Frontal cortex (tissue), 4 donors: ENCODE measurements around the gene SLC15A1. TPM values are rescaled to one million over a fixed set of nuclear protein-coding genes. Genes with fewer than 3 reads are reported as not detected.
"Not testable (repeated sequence)": the region's sequence is repeated elsewhere in the genome, so short reads cannot be mapped to it uniquely, and the experiment has no call there.

ENCODE experiments used
- DNase-seq, 2 donors: peaks; one replicate each; pipeline ENCODE4 v3.0.0; 2012; ENCODE audit warnings: low spot score in 2 of 2
- FAIRE-seq: peaks from 2 replicates; lab custom pipeline; 2012; peaks lifted over from hg19 to GRCh38; lab: Jason Lieb, UNC
- total RNA-seq: library from RNA; depleted of rRNA; stranded (reverse); fragments of >200 nt; gene quantifications from one replicate; pipeline ENCODE4 v1.2.3, GENCODE V29; 2014
- donor health status: control.
- donor health status: control.
- donor health status: control.

SLC15A1 gene
- total RNA-seq, 1 donor from 2014 or later = under 0.01 TPM

DNA sequence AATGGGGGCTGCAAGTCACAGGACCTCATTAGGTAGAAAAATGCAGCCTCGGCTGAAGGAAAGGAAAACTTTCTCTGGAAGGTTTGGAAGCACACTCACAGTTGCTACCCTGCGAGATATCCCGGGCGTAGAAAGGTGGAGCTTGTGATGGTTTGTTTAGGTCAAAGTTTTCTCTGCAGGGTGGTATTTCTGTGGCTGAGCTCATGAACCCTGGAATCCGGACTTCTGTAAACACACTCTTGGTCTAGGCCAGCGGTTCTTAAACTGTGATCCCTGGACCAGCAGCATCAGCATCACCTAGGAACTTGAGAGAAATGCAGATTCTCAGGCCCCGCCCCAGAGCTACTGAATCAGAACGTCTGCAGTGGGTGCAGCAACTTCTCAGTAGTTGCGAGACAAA lies 3.3 kb upstream of the SLC15A1 start:
- FAIRE-seq (no peak), DNase-seq (no peak)

DNA sequence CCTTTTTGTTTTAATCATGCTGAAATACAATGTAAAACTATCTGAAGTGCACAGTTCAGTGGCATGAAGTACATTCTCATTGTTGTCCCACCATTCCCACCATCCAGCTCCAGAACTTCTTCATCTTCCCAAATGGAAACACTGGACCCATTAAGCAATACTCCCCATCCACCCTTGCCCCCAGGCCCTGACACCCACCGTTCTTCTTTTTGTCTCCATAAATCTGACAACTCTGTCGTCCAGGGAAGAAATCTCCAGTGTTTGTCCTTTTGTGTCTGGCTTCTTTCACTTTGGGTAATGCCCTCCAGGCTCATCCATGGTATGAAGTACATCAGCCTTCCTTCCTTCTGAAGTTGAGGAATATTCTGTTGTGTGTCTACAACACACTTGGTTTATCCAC lies 2.6 kb upstream of the SLC15A1 start:
- DNase-seq (no peak), FAIRE-seq (no peak)

DNA sequence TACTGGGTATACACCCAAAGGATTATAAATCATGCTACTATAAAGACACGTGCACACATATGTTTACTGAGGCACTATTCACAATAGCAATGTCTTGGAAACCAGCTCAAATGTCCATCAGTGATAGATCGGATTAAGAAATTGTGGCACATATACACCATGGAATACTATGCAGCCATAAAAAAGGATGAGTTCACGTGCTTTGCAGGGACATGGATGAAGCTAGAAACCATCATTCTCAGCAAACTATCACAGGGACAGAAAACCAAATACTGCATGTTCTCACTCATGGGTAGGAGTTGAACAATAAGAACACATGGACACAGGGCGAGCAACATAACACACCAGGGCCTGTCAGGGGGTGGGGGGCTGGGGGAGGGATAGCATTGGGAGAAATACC lies 2.0 kb upstream of the SLC15A1 start:
- not testable (repeated sequence) for DNase-seq, FAIRE-seq

DNA sequence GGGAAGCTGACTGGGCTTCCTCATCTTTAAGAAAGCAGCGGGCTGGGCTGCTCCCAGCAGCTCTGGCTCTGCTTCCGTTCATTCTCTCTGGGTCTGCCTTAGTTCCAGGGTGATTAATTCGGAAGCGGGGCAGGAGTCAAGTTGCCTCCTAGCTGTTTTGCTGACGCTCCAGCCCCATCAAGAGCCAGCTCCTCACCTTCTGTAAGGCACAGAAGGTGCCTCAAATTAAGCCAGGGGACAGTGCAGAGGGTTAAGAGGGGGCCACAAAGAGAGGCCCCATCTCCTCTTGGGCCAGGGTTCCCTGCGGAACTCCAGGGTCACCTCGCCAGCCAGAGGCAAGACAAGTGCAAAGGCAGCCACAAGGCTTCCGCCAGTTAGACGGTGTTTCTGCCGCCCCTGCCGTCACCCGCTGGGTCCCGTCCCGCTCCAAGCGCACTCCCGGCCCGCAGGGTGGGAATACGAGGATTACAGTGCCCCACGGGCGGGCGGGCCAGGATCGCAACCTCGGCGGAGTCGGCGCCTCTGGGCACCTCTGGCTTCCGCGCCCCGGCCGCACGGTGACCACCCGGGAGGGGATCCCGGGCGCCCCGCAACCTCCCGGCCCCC lies 508 bp downstream of the SLC15A1 start:
- FAIRE-seq (no peak), DNase-seq (no peak)

DNA sequence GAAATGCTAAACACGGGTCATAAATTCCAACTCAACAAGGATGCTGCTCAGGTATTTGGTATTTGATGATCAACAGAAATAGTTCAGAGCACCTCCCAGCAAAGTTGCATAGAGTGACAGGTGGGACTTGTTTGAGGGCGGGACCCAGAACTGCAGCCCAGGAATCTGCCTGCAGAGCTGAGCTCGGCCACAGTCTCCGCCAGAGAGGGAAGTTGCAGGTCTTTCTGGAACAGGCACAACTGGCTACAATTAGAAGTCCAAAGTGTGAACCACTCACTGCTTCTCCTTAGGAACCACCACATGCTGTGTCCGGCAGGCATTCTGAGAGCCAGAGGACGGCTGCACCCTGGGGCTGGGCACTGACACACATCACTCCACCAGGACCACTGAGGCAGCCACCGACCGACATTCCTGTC lies 1.1 kb downstream of the SLC15A1 start:
- FAIRE-seq (no peak), DNase-seq (no peak)

DNA sequence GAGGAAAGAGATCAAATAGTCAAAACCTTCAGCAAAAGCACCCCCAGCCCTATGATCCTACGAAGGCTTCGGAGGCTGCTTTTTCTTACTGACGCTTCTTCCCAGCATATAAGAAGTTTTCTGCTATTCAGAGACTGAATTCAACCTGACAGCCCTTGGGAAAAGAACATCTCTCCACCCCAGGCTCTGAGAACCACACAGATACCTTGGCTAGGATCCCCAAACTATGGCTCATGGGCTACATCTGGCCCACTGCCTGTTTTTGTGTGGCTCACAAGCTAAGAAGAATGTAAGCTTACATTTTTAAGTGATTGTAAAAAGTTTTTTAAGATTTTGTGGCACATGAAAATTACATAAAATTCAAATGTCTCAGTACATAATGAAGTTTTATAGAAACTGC lies 3.0 kb downstream of the SLC15A1 start:
- FAIRE-seq (no peak), DNase-seq (no peak)

DNA sequence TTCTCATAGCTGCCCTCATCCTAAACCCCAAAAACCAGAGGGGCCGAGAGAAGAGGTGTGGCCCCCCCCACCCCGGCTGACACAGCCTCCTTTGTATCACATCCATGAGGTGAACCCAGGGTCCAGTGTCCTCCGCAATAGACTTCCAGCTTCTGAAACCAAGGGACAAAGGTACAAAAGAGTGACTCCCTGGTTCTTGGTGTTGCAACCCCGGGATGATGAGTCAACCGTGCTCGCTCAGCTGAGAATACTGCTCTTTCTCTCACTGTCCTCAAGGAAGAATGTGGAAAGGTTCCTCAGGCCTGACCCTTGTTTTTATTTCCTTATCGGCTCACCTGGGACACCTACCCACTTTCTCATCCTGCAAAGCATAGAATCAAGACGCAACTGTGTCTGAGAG lies 5.5 kb downstream of the SLC15A1 start:
- FAIRE-seq (no peak), DNase-seq (no peak)

DNA sequence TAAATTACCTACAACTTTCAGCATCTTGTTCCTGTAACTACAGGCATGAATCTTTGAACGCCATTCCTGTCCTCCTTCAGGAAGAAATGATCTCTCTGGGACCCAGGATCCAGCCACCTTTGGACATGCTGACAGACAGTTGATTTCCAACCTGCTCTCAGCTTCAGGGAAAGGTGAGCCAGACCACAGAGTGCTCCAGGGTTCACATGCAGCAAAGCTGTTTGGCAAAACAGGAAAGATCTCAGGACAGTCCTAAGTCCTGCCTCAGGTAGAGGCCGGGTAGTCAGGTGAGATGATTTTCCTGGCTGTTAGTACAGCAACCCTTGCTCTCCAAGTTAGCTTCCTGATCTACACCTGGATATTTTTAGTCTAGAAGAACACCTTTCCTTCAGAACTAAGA lies 9.1 kb downstream of the SLC15A1 start:
- DNase-seq (no peak), FAIRE-seq (no peak)

DNA sequence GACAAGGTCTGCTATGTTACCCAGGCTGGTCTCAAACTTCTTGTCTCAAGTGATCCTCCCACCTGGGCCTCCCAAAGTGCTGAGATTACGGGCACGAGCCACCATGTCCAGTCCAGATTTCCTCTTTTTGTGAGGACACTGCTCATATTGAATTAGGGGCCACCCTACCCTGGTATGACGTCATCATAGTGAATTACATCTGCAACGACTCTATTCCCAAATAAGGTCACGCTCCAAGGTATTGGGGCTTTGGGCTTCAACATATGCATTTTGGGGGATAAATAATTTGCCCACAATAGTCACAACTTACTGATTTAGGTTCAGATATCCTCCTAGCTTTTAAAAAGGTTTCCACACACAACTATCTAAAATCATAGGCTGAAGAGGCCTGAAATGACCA lies 9.5 kb downstream of the SLC15A1 start:
- DNase-seq (no peak), FAIRE-seq (no peak)

DNA sequence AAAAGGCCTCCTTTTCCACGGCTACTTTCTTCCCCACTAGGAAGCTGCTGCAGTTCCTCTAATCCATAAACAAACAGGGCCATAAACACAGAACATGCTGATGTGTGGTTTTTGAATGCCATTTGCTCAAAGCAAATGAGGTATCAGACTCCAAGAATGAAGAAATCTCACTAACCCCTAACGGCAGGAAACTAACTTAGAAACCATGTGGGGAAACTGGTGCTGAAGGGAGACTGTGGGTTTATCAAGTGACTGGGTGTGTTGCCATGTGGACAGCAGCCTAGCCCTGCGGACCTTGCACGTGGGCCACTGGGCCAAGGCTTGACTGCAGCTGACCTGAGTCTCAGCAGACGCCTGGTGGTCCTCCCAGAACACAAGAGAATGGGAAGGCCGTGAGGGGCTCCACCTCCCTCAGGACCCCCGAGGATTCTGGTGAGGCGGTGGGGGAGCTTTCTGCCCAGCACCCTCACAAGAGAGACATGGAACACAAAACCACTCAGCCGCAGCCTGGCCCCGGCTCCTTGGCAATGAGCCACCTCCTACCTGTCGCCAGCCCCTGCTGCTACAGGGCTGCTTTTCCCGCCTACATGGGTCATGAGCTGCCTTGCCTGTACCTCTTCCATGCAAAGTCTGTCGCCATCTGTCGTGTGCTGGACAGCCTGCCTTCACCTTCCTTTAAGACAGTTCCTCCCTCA lies 10.6 kb downstream of the SLC15A1 start:
- FAIRE-seq = no peak
- DNase-seq = no peak

DNA sequence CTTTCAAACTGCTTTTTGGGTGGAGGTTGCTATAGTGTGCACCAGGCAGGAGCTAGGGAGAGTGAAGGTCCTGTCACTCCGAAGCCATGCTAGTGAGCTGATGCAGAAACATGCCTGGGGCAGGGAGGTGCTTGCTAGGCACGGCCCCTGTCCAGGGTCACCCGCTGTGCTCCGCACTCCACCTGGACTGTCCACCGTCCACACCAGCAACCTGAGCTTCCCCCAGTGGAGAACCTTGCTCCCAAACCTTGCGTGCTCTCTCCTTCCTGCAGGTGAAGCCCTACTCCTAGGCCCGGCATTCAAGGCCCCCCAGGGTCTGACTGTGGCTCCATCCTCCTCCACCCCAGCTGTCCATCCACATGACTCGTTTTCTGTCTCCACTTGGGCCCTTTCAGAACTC lies 12.3 kb downstream of the SLC15A1 start:
- FAIRE-seq = no peak
- DNase-seq = no peak

DNA sequence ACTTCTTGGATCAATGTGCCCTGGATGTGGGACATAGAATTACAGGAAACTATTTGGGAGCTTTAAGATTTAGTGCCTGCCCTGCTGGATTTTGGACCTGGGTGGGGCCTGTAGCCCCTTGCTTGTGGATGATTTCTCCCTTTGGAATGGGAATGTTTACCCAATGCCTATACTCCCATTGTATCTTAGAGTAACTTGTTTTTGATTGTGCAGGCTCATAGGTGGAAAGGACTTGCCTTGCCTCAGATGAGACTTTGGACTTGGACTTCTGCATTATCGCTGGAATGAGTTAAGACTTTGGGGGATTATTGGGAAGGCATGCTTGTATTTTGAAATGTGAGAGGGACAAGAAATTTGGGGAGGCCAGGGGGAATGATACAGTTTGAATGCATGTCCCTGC lies 13.5 kb downstream of the SLC15A1 start:
- FAIRE-seq = no peak
- no peak for DNase-seq

DNA sequence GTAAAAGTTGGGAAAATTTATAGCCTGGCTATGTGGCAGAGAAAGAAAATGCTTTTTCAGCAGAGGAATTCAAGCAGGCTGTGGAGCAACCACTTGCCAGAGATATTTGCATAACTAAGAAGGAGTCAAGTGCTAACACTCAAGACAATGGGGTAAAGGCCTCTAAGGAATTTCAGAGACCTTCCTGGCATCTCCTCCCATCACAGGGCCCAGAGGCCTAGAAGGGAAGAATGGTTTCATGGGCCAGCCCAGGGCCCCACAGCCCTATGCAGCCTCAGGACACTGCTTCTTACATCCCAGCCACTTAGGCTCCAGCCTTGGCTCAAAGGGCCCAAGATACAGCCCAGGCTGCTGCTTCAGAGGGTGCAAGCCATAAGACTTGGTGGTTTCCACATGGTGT lies 14.3 kb downstream of the SLC15A1 start:
- FAIRE-seq (no peak), DNase-seq (no peak)

DNA sequence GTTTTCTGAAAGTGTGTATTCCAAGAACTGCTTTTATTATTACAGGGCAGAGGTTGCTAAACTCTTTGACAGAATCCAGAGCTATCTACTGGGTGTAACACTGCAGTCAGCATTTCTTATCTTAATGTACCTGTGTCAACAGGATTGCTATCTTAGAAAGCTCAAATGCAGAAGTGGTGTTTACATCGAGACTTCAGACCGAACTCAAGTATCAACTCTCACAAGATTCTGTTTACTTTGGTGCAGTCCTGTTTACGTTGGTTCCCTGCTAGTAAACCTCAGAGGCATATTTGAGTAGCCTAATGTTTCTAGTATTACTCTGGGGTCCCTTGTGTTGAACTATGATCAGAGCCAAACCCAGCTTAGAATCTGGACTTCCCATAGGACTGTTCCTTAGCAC lies 20.5 kb downstream of the SLC15A1 start:
- FAIRE-seq (no peak), DNase-seq (no peak)

DNA sequence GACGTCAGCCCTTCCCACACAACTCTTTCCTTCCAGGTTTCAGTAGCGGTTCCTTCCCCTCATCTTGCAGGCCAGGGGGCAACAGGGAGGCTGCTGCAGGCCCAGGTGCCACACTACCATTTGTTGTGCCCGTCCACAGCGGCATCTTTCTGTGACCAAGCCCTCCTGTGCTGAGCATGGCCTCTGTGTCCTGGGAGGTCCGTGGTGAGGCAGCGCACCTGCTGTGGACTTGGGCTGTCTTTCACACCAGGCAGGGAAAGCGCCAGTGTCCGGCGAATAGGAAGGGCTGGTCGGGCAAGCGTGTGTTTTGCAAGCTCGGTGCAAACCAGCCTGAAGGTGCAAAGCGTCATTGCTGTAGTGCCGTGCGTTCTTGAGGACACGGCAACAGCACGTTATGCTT lies 21.4 kb downstream of the SLC15A1 start:
- FAIRE-seq (no peak), DNase-seq (no peak)

DNA sequence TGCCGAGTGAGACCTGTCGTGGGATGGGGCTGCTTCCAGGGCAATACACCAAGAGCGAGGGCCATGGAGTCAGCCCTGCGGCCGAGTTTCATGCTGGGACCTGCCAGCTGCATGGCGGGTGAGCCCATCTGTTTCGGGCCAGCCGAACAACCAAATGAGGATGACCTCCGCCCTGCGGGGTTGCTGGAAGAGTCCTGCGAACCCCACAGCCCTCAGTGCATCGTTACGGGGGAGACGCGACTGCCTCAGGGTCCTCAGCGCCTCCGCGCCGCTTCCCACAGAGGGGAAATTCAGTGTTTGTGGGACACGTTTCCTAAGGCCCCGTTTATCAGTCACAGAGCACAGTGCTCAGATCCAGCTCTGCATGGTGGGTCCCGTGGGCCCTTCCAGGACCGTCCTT lies 22.0 kb downstream of the SLC15A1 start:
- no peak for FAIRE-seq
- DNase-seq = no peak

DNA sequence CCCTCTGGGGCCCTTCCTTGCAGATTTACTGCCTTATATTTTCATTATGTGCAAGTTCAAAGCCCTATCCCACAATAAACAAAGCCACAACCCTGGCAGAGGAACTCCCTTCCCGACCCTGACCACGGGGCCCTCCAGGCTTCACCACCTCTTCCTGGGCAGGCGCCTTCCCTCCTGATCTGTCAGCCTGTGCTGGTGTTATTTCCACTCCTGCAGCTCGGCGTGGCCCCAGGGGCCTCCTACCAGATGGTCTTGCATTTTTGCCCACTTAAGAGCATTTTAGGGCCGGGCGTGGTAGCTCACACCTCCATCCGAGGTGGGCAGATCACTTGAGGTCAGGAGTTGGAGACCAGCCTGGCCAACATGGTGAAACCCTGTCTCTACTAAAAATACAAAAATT lies 22.8 kb downstream of the SLC15A1 start:
- no peak for FAIRE-seq
- DNase-seq = no peak

DNA sequence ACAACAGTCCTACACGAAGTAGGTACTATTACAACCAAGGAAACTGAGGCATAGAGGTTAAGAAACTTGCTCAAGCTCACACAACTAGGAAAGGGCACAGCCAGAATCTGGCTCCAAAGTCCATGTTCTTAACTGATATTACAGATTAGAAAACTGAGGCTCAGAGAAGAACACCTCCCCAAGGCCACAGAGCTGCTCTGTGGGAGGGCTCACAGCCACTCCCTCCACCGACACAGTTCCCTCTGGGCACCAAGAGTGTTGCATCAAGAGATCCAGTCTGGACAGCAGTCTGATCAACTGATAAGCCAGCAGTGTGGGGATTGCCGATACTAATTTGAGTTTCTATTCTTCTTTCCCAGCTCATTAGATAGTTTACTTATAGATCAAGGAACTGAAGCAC lies 29.5 kb downstream of the SLC15A1 start:
- FAIRE-seq (no peak), DNase-seq (no peak)

DNA sequence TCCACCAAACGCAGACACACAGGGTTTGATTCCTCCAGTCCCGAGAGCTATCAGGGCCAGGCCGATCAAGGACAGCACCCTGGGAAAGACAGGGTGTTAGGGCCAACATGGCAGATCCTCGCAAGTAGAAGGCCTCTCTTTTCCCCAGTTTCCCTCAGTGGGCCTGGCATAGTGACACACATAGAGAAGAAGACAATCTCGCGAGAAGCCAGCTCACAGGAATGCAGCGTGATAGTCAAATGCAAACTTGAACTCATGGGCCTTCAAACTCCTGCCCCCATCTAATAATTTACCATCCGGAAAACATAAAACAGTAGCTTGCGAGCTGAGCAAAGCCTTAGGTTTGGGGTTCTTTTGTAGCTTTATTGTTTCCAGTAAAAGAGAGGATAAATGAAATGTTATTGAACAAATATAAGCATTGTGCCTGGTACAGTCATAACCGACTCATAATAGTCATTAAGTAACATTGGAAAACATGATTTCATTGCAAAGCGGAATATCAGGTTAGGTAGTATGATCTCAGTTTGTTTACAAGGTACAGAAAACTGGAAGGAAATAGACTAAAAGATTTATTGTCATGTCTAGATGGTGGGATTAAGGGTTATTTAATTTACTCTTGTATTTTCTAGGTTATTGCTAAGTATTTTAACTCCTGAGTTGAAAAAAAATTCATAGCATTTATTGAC lies 30.5 kb downstream of the SLC15A1 start:
- FAIRE-seq = no peak

DNA sequence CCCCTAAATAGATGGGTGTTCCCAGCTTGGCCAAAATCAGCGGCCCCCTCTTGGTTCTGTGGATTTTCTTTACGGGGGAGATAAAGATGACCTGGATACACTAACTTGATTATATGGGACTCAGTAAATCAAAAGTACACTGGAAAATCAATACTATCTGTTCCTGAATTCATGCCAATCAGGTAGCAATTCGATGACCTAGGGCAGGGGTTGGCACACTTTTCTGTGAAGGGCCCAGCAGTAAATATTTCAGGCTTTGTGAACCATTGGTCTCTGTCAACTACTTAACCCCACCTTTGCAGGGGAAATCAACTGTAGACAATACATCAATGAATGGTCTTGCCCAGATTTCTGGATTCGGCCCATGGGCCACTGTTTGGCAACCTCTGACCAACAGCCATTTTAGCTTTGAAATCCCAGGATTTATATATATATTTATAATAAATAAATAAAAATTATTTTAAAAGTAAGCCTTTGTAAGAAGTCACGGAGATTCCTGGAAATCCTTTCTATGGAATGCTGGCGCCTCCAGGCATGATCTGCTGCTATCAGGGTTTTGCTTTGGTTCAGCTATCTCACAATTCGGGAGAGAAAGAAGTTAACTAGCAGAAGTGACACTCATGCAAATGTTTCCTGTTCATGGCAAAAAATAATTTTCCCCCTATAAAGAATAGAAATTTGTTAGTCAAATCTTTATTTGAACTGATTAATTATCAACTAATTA lies 32.8 kb downstream of the SLC15A1 start:
- FAIRE-seq (no peak), DNase-seq (no peak)

More for the DNA sequence above, 30.5 kb downstream of the SLC15A1 start:
- DNase-seq = no peak

DNA sequence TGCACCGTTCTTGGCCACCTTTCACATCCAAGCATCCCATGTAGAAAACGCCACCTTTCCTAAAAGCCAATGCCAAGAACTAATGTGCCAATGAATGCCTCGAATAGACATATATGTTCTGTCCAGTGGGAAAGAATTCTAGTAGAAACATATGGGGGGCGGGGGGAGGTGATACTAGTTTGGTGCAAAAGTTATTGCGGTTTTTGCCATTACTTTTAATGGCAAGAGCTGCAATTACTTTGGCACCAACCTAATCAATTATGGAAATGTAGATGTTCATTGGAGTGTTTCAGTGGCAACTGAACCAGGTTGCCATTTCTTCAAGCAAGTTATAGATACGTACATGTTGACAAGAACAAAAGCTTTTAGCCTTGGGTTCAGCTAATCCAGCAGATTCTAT lies 34.6 kb downstream of the SLC15A1 start:
- FAIRE-seq (no peak), DNase-seq (no peak)
